Neural cell (in vitro differentiated cells): Measurements from ENCODE around the gene MGAT4B. TPM values are rescaled to one million over a fixed set of nuclear protein-coding genes. Genes with fewer than 3 reads are reported as not detected.
"Not testable (repeated sequence)": the region's sequence is repeated elsewhere in the genome, so short reads cannot be mapped to it uniquely, and the experiment has no call there.

ENCODE experiments used
- H2AFZ ChIP-seq: fragments of 200-600, 300-800 bp; sonication (generic), shearing (Covaris generic); 2 replicates; pipeline ENCODE4 v1.6.0; 2014; ENCODE audit warnings: low read depth, mild to moderate bottlenecking, antibody characterized with exemption, low read length, moderate library complexity
- H3F3A ChIP-seq: fragments of 200-600 bp; shearing (Covaris generic); 2 replicates; pipeline ENCODE4 v1.6.1; 2016; ENCODE audit warnings: mild to moderate bottlenecking, moderate library complexity, mixed read lengths, antibody characterized with exemption, low read length; ENCODE audit not compliant: insufficient read depth, poor library complexity, severe bottlenecking
- H3K27ac ChIP-seq: fragments of 200-600, 300-800 bp; sonication (generic), shearing (Covaris generic); 2 replicates; pipeline ENCODE4 v1.5.1; 2014; ENCODE audit warnings: mild to moderate bottlenecking, low read length, moderate library complexity
- H3K27me3 ChIP-seq: fragments of 300-800, 200-600 bp; sonication (generic), shearing (Covaris generic); 2 replicates; pipeline ENCODE4 v1.6.0; 2014; ENCODE audit warnings: mild to moderate bottlenecking, low read depth, low read length, moderate library complexity; ENCODE audit not compliant: insufficient read depth
- H3K36me3 ChIP-seq: fragments of 300-800, 200-600 bp; sonication (generic), shearing (Covaris generic); 2 replicates; pipeline ENCODE4 v1.5.1; 2014; ENCODE audit warnings: mild to moderate bottlenecking, antibody characterized with exemption, low read length, moderate library complexity; ENCODE audit not compliant: insufficient read depth
- H3K4me2 ChIP-seq: fragments of 300-800, 200-600 bp; sonication (generic), shearing (Covaris generic); 2 replicates; pipeline ENCODE4 v1.6.0; 2014; ENCODE audit warnings: mild to moderate bottlenecking, low read length
- H3K4me3 ChIP-seq: fragments of 300-800, 200-600 bp; sonication (generic), shearing (Covaris generic); 2 replicates; pipeline ENCODE4 v1.5.1; 2014; ENCODE audit warnings: mild to moderate bottlenecking, low read length, moderate library complexity
- H3K79me2 ChIP-seq: fragments of 200-600 bp; shearing (Covaris generic); replicated peaks from 2 replicates; pipeline ENCODE4 v1.6.0; 2014; ENCODE audit warnings: mild to moderate bottlenecking, low read length, moderate library complexity; ENCODE audit not compliant: insufficient read depth
- H3K9ac ChIP-seq: fragments of 300-800, 200-600 bp; sonication (generic), shearing (Covaris generic); 2 replicates; pipeline ENCODE4 v1.6.1; 2016; ENCODE audit warnings: mild to moderate bottlenecking, low read length, mixed read lengths
- H3K9me2 ChIP-seq: fragments of 200-600 bp; shearing (Covaris generic); 2 replicates; pipeline ENCODE4 v1.6.1; 2016; ENCODE audit warnings: mild to moderate bottlenecking, low read length, mixed read lengths; ENCODE audit not compliant: insufficient read depth
- H3K9me3 ChIP-seq: fragments of 200-600, 300-800 bp; sonication (generic), shearing (Covaris generic); 2 replicates; pipeline ENCODE4 v1.6.1; 2016; ENCODE audit warnings: mild to moderate bottlenecking, mixed run types, low read length, moderate library complexity, mixed read lengths
- H4K20me1 ChIP-seq: fragments of 200-600 bp; shearing (Covaris generic); 2 replicates; pipeline ENCODE4 v1.6.1; 2016; ENCODE audit warnings: mild to moderate bottlenecking, mixed run types; ENCODE audit not compliant: insufficient read depth
- CTCF ChIP-seq: fragments of 450-650 bp; IDR thresholded peaks from 2 replicates; pipeline ENCODE4 v1.5.1; 2014; ENCODE audit warnings: antibody characterized with exemption, mild to moderate bottlenecking, moderate library complexity; ENCODE audit not compliant: poor library complexity, severe bottlenecking
- EP300 ChIP-seq: fragments of 450-650 bp; conservative IDR thresholded peaks from 2 replicates; pipeline ENCODE4 v1.6.1; 2014; ENCODE audit warnings: antibody characterized with exemption, mild to moderate bottlenecking, moderate library complexity; ENCODE audit not compliant: poor library complexity, severe bottlenecking
- EZH2 ChIP-seq: fragments of 200-600, 300-800 bp; shearing (Covaris generic), sonication (generic); IDR thresholded peaks from 2 replicates; pipeline ENCODE4 v1.6.1; 2014; ENCODE audit warnings: antibody characterized with exemption, low read length, borderline replicate concordance, mild to moderate bottlenecking; ENCODE audit not compliant: insufficient read depth, poor library complexity, severe bottlenecking
- MXI1 ChIP-seq: fragments of 450-650 bp; conservative IDR thresholded peaks from 2 replicates; pipeline ENCODE4 v1.6.1; 2014; ENCODE audit warnings: antibody characterized with exemption, mild to moderate bottlenecking; ENCODE audit not compliant: poor library complexity, severe bottlenecking
- POLR2AphosphoS5 ChIP-seq: IDR thresholded peaks from 2 replicates; pipeline ENCODE4 v1.6.1; 2012
- RAD21 ChIP-seq: fragments of 450-650 bp; conservative IDR thresholded peaks from 2 replicates; pipeline ENCODE4 v1.6.1; 2014; ENCODE audit warnings: antibody characterized with exemption, mild to moderate bottlenecking, moderate library complexity
- REST ChIP-seq: IDR thresholded peaks from 2 replicates; pipeline ENCODE4 v1.6.1; 2012; ENCODE audit warnings: borderline replicate concordance
- SMC3 ChIP-seq: fragments of 450-650 bp; conservative IDR thresholded peaks from 2 replicates; pipeline ENCODE4 v1.6.1; 2014; ENCODE audit warnings: antibody characterized with exemption, mild to moderate bottlenecking, moderate library complexity; ENCODE audit not compliant: poor library complexity
- TAF1 ChIP-seq: IDR thresholded peaks from 2 replicates; pipeline ENCODE4 v1.6.1; 2012; ENCODE audit warnings: low read depth
- polyA plus RNA-seq: library from polyadenylated mRNA; depleted of rRNA; stranded (reverse); fragments of >200 nt; gene quantifications from 2 replicates; pipeline ENCODE4 v1.2.3, GENCODE V29; 2014

The MGAT4B gene
- polyA plus RNA-seq, 1 donor from 2014 or later: 70.6 TPM

GRCh38 chr5:179792612-179793467 is 13.8 kb downstream of the MGAT4B start:
- TF ChIP-seq CTCF (no peak), EZH2 (no peak), EP300 (no peak), RAD21 (no peak), MXI1 (no peak), REST (no peak), TAF1 (no peak), POLR2AphosphoS5 (no peak), SMC3 (no peak)
- Histone ChIP-seq H3K27me3 (no peaks in the 10 kb centered on the region), H3K4me3 (no peak overlapping the region), H3K9me3 (no peaks in the 10 kb centered on the region), H3K27ac (no peak overlapping the region), H3K4me2 (no peak overlapping the region), H4K20me1 (no peaks in the 10 kb centered on the region), H3K9ac (no peak overlapping the region), H2AFZ (no peak overlapping the region), H3K79me2 (no peaks in the 10 kb centered on the region), H3K36me3 (no peaks in the 10 kb centered on the region), H3K9me2 (no peaks in the 10 kb centered on the region), H3F3A (no peaks in the 10 kb centered on the region)

GRCh38 chr5:179791881-179792611 is 14.6 kb downstream of the MGAT4B start:
- no peak overlapping the region for H3K27ac ChIP-seq
- H3K9me2 ChIP-seq: no peaks in the 10 kb centered on the region
- no peaks in the 10 kb centered on the region for H3K79me2 ChIP-seq
- H2AFZ ChIP-seq: no peak overlapping the region
- no peaks in the 10 kb centered on the region for H4K20me1 ChIP-seq
- no peaks in the 10 kb centered on the region for H3K36me3 ChIP-seq
- H3K4me3 ChIP-seq: no peak overlapping the region
- H3F3A ChIP-seq: no peaks in the 10 kb centered on the region
- H3K9ac ChIP-seq: no peak overlapping the region
- TF ChIP-seq EZH2: no peak
- TF ChIP-seq EP300: no peak
- no peaks in the 10 kb centered on the region for H3K27me3 ChIP-seq
- no peak overlapping the region for H3K4me2 ChIP-seq
- no peaks in the 10 kb centered on the region for H3K9me3 ChIP-seq

- H3K9me3 ChIP-seq, H3F3A ChIP-seq, H3K36me3 ChIP-seq: not testable (repeated sequence)
These were observed 17.4 kb downstream of the MGAT4B start for GRCh38 chr5:179789278-179789677.

More at GRCh38 chr5:179789278-179789677, 17.4 kb downstream of the MGAT4B start:
- H4K20me1 ChIP-seq, H3K4me2 ChIP-seq, H3K9ac ChIP-seq, H3K4me3 ChIP-seq, H2AFZ ChIP-seq, H3K27ac ChIP-seq, H3K9me2 ChIP-seq, H3K79me2 ChIP-seq, H3K27me3 ChIP-seq: not testable (repeated sequence)
